HepG2 (cell line): ENCODE data around the gene SMAD3. TPM values are rescaled to one million over a fixed set of nuclear protein-coding genes. Genes with fewer than 3 reads are reported as not detected.

ENCODE experiments used
- AFF4 ChIP-seq: sonication (generic); formaldehyde crosslinking; IDR thresholded peaks from 2 replicates; pipeline ENCODE4 v1.4.0; 2020; ENCODE audit warnings: missing genetic modification reagents
- BCL3 ChIP-seq: sonication (generic); formaldehyde crosslinking; IDR thresholded peaks from 2 replicates; pipeline ENCODE4 v1.5.1; 2020; ENCODE audit warnings: mild to moderate bottlenecking, missing genetic modification reagents, moderate library complexity
- CREM ChIP-seq, 2 experiments: sonication (generic) in 1 of 2; formaldehyde crosslinking in 1 of 2; IDR thresholded peaks; 2 replicates each; pipeline versions ENCODE4 v1.4.0 to v1.6.1; 2016 to 2020; ENCODE audit warnings: antibody characterized with exemption in 1 of 2, mild to moderate bottlenecking in 1 of 2, missing genetic modification reagents in 1 of 2
- ESRRA ChIP-seq: sonication (generic); formaldehyde crosslinking; IDR thresholded peaks from 2 replicates; pipeline ENCODE4 v1.5.1; 2020; ENCODE audit warnings: mild to moderate bottlenecking, low read depth, missing genetic modification reagents
- GLI4 ChIP-seq: sonication (generic); formaldehyde crosslinking; IDR thresholded peaks from 2 replicates; pipeline ENCODE4 v1.5.1; 2020; ENCODE audit warnings: missing genetic modification reagents, mild to moderate bottlenecking, moderate library complexity, borderline replicate concordance
- HNRNPUL1 ChIP-seq: fragments of 200-400 bp; formaldehyde crosslinking; IDR thresholded peaks from 2 replicates; pipeline ENCODE4 v1.6.1; 2017; ENCODE audit warnings: low read depth, mild to moderate bottlenecking, low read length, moderate library complexity
- HOXA7 ChIP-seq: sonication (generic); formaldehyde crosslinking; IDR thresholded peaks from 2 replicates; pipeline ENCODE4 v1.8.1; 2022; ENCODE audit warnings: mild to moderate bottlenecking, missing genetic modification reagents, moderate library complexity
- KLF15 ChIP-seq: sonication (generic); formaldehyde crosslinking; IDR thresholded peaks from 2 replicates; pipeline ENCODE4 v1.8.1; 2023; ENCODE audit warnings: borderline replicate concordance, mild to moderate bottlenecking, inconsistent platforms, missing genetic modification reagents, mixed read lengths
- MEIS1 ChIP-seq: sonication (generic); formaldehyde crosslinking; IDR thresholded peaks from 2 replicates; pipeline ENCODE4 v1.9.0; 2021; ENCODE audit warnings: mild to moderate bottlenecking, missing genetic modification reagents, moderate library complexity, borderline replicate concordance
- MXD4 ChIP-seq: IDR thresholded peaks from 2 replicates; pipeline ENCODE4 v1.6.1; 2016; ENCODE audit warnings: mild to moderate bottlenecking, missing biosample characterization, missing genetic modification reagents
- SAFB2 ChIP-seq: sonication (generic); formaldehyde crosslinking; IDR thresholded peaks from 2 replicates; pipeline ENCODE4 v1.5.1; 2020; ENCODE audit warnings: missing genetic modification reagents, low read depth, mild to moderate bottlenecking, borderline replicate concordance
- SATB2 ChIP-seq: sonication (generic); formaldehyde crosslinking; IDR thresholded peaks from 2 replicates; pipeline ENCODE4 v1.5.0; 2020; ENCODE audit warnings: missing genetic modification reagents
- SSRP1 ChIP-seq: IDR thresholded peaks from 2 replicates; pipeline ENCODE4 v1.6.1; 2016; ENCODE audit warnings: control low read depth
- USF2 ChIP-seq, 2 experiments: sonication (generic) in 1 of 2; formaldehyde crosslinking in 1 of 2; IDR thresholded peaks; 2 replicates each; pipeline versions ENCODE4 v1.5.1 to v1.6.1; 2011 to 2020; ENCODE audit warnings: borderline replicate concordance in 1 of 2, low read depth in 1 of 2, low read length in 1 of 2, mild to moderate bottlenecking in 1 of 2, missing genetic modification reagents in 1 of 2, moderate library complexity in 1 of 2
- ZNF720 ChIP-seq: sonication (generic); formaldehyde crosslinking; IDR thresholded peaks from 2 replicates; pipeline ENCODE4 v1.4.0; 2020; ENCODE audit warnings: missing genetic modification reagents
- ZNF773 ChIP-seq: sonication (generic); formaldehyde crosslinking; IDR thresholded peaks from 2 replicates; pipeline ENCODE4 v1.4.0; 2020; ENCODE audit warnings: missing genetic modification reagents, borderline replicate concordance
- ZSCAN5A ChIP-seq: sonication (generic); formaldehyde crosslinking; IDR thresholded peaks from 2 replicates; pipeline ENCODE4 v1.8.0; 2022; ENCODE audit warnings: mild to moderate bottlenecking, missing genetic modification reagents, borderline replicate concordance
- polyA plus RNA-seq, 8 experiments: library from polyadenylated mRNA; depleted of rRNA in 3 of 8; stranded (reverse) in 7 of 8; unstranded in 1 of 8; fragments of >200 nt; fragmentation: Illumina TruSeq in 4 of 8; extraction: Trizol in 4 of 8; gene quantifications; 2 replicates each; pipeline versions ENCODE4 v1.2.1 to v1.2.3, GENCODE V29; 2011 to 2016; ENCODE audit warnings: low read depth in 4 of 8, missing spikeins in 1 of 8, mixed read lengths in 1 of 8; ENCODE audit not compliant: insufficient read depth in 1 of 8
- total RNA-seq, 5 experiments: library from RNA; depleted of rRNA; stranded (reverse); fragments of >200 nt; fragmentation: Illumina TruSeq; extraction: Trizol; gene quantifications; 2 replicates each; pipeline ENCODE4 v1.2.3, GENCODE V29; 2016; ENCODE audit warnings: low read depth in 1 of 5

Gene SMAD3
- total and polyA plus RNA-seq, 2 of the 13 experiments (the other 11 are each of a cell fraction or from before 2014, with no cell fraction given): 8.6 to 56.3 TPM

GRCh38 chr15:67064607-67065530 lies 533 bp upstream of the SMAD3 start (continued):
- TF ChIP-seq ZNF720 (no peak), ZSCAN5A (no peak), SAFB2 (CRISPR knock-in tag) (no peak), SSRP1 (CRISPR knock-in tag) (no peak), ESRRA (CRISPR knock-in tag) (no peak), SATB2 (peak; percentile 53; the same call in 1 of the 2 replicates), USF2 (IDR thresholded peaks at IDR 0.05; ENCODE audit: low read depth, low read length) (no peak), USF2 (CRISPR knock-in tag; IDR thresholded peaks at IDR 0.05; ENCODE audit: borderline replicate concordance) (peak; percentile 26; the same call in 1 of the 2 replicates), HOXA7 (CRISPR knock-in tag) (no peak), ZNF773 (CRISPR knock-in tag) (no peak), MEIS1 (no peak), HNRNPUL1 (no peak), CREM (IDR thresholded peaks at IDR 0.05) (no peak), CREM (CRISPR knock-in tag; IDR thresholded peaks at IDR 0.05) (no peak), BCL3 (CRISPR knock-in tag) (no peak), GLI4 (no peak), MXD4 (CRISPR knock-in tag) (peak; percentile 58; the same call in 1 of the 2 replicates), KLF15 (CRISPR knock-in tag) (no peak), AFF4 (CRISPR knock-in tag) (no peak)
